ENCODE results near the gene CCDC57. TPM values are rescaled to one million over a fixed set of nuclear protein-coding genes. Genes with fewer than 3 reads are reported as not detected.

The CCDC57 gene
- total RNA-seq, 4 donors from 2014 or later: 8.8 to 31.5 (median 17.1) TPM

DNA sequence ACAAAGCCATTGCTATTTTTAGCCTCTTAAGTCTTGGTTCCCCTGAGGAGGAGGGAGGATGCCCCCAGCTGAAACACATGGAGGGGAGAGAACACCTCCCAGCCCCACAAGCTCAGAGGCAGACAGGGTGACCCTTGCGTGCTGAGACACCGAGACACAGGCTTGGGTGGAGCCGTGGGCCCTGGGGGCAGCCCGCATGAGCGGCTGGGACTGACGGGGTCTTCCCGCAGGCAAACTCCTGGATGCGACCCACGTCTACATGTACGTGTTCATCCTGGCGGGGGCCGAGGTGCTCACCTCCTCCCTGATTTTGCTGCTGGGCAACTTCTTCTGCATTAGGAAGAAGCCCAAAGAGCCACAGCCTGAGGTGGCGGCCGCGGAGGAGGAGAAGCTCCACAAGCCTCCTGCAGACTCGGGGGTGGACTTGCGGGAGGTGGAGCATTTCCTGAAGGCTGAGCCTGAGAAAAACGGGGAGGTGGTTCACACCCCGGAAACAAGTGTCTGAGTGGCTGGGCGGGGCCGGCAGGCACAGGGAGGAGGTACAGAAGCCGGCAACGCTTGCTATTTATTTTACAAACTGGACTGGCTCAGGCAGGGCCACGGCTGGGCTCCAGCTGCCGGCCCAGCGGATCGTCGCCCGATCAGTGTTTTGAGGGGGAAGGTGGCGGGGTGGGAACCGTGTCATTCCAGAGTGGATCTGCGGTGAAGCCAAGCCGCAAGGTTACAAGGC lies 26.0 kb upstream of the CCDC57 start:
- TF ChIP-seq, protein P1, sequence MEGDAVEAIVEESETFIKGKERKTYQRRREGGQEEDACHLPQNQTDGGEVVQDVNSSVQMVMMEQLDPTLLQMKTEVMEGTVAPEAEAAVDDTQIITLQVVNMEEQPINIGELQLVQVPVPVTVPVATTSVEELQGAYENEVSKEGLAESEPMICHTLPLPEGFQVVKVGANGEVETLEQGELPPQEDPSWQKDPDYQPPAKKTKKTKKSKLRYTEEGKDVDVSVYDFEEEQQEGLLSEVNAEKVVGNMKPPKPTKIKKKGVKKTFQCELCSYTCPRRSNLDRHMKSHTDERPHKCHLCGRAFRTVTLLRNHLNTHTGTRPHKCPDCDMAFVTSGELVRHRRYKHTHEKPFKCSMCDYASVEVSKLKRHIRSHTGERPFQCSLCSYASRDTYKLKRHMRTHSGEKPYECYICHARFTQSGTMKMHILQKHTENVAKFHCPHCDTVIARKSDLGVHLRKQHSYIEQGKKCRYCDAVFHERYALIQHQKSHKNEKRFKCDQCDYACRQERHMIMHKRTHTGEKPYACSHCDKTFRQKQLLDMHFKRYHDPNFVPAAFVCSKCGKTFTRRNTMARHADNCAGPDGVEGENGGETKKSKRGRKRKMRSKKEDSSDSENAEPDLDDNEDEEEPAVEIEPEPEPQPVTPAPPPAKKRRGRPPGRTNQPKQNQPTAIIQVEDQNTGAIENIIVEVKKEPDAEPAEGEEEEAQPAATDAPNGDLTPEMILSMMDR (IDR thresholded peaks at IDR 0.05; ENCODE audit: low read depth): no peak

DNA sequence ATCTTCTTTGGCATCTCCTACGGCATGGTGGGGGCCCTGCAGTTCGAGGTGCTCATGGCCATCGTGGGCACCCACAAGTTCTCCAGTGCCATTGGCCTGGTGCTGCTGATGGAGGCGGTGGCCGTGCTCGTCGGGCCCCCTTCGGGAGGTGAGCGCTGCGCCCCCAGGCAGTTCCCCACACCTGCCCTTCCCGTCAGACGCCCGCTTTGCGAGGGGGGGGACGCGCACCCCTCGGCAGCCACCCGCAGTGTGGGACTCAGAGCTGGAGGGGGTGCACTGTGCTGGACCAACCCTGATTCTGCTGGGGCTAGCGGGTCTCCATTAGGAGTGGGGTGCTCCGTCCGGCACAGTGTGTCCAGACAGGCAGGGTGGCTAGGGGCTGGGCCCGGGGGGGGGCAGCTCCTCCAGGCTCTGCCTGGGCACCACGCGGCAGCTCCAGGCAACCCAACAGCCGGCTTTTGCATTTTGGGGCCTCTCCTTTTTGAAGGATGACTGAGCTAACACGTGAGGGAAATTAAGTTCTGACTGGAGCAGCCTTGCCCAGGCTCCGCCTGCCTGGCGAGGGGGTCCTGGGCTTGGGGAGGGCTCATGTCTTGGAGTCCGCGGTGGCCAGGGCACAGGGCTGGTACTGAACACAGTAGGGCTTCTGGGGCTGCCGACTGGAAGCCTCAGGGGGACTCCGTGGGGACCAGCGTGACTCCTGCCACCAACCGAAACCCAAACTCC lies 25.3 kb upstream of the CCDC57 start:
- TF ChIP-seq, protein P1 (IDR thresholded peaks at IDR 0.05; ENCODE audit: low read depth): no peak

DNA sequence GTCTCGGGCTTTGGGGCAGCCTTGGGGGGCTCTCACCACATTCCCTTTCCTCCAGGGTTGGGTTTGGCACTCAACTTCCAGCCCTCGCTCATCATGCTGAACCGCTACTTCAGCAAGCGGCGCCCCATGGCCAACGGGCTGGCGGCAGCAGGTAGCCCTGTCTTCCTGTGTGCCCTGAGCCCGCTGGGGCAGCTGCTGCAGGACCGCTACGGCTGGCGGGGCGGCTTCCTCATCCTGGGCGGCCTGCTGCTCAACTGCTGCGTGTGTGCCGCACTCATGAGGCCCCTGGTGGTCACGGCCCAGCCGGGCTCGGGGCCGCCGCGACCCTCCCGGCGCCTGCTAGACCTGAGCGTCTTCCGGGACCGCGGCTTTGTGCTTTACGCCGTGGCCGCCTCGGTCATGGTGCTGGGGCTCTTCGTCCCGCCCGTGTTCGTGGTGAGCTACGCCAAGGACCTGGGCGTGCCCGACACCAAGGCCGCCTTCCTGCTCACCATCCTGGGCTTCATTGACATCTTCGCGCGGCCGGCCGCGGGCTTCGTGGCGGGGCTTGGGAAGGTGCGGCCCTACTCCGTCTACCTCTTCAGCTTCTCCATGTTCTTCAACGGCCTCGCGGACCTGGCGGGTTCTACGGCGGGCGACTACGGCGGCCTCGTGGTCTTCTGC lies 24.6 kb upstream of the CCDC57 start:
- TF ChIP-seq, protein P1 (IDR thresholded peaks at IDR 0.05; ENCODE audit: low read depth): no peak

DNA sequence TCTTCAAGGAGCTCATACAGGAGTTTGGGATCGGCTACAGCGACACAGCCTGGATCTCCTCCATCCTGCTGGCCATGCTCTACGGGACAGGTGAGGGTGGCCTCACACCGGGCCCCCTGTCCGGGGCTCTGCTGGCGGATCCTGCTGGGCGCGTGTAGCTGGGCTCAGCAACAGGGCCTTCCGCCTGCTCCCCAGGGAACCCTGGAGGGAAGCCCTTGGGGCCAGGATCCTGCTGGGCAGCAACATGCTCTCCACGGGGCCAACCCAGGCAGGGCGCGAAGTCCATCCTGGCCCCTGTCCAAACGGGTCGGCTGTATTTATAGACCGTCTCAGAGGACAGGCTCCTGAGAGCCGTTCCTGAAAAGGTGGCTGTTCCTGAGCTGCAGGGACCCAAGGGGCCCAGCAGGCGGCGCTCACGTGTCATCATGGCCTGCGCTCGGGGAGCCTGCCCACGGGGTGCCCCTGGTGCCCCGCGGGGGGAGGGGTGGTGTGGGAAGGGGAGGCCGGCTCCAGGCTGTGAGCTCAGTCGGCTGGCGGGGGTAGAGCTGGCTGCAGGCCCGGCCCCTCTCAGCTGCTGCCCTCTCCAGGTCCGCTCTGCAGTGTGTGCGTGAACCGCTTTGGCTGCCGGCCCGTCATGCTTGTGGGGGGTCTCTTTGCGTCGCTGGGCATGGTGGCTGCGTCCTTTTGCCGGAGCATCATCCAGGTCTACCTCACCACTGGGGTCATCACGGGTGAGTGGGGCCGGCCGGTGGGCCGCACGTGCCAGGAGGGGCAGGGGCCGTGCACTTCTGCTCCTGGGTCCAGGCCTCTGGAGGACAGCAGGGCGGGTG lies 23.7 kb upstream of the CCDC57 start:
- TF ChIP-seq, protein P1 (IDR thresholded peaks at IDR 0.05; ENCODE audit: low read depth): no peak

DNA sequence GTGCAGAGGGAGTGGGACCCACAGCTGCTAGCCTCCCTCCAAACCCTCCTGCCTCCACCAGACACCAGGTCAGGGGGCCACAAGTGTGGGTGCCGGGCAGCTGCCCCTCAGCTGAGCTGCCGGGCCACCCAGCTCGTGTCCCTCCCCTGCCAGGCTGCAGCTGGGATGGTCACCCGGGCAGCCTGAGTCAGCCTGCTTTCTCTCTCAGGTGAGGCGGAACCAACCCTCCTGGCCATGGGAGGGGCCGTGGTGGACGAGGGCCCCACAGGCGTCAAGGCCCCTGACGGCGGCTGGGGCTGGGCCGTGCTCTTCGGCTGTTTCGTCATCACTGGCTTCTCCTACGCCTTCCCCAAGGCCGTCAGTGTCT lies 23.1 kb upstream of the CCDC57 start:
- TF ChIP-seq, protein P1 (IDR thresholded peaks at IDR 0.05; ENCODE audit: low read depth): no peak

DNA sequence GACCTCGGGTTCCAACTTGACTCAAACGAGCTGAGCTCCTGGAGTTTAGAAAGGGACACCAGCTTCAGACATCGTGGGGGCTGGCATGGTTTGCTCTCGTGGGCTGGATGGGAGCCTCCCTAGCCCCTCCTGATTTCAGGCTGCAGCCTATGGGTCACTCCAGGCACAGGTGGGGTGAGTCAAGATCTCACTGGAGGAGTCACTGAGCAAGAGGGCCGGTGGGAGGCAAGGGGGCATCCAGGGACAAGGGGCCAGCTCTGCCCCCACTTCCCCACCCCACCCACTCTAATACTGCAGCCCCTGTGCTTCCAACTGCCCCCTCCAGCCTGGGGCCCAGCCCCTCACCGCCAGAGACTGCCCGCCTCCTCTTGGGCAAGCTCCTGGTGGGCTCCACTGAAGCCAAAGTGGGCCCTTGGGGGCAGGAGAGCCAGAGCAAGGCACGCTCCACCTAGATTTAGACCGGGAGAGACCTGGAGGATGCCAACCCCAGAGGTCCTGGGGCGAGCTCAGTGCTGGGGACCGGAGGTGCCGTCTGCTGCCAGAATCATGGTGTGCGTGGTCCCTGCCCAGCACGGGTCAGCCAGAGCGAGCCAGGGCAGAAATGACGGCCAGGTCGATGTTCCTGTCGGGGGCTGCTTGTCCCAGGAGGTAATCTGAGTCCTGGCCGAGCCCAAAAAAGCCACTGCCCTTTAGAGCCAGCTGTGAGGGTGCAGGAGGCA lies 22.6 kb upstream of the CCDC57 start:
- TF ChIP-seq, protein P1 (IDR thresholded peaks at IDR 0.05; ENCODE audit: low read depth): no peak
